Measurements from ENCODE around the gene ZNFX1. TPM values are rescaled to one million over a fixed set of nuclear protein-coding genes. Genes with fewer than 3 reads are reported as not detected.

ZNFX1 gene
- polyA plus RNA-seq, 2 of the 4 experiments (the other 2 are of a cell fraction) = 6.0 to 11.5 TPM

DNA sequence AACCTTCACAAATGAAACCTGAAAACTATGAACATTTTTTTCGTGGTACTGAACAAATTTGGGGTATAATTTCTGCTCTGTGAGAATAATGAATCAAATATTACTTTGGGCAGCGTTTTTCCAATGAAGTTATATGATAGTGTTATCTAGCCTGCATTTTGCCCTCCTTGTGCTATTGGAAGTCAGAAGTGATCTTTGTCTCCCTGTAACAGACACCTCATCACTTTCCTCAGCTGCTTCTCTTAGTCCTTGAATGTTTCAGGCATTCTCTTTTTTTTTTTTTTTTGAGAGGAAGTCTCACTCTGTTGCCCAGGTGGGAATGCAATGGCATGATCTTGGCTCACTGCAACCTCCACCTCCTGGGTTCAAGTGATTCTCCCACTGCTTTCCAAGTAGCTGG, 48.5 kb downstream of the ZNFX1 start:
- ATAC-seq (no peak), FAIRE-seq (no peak), DNase-seq (ENCODE audit: low read depth in 1 of 2, low spot score in 1 of 2) (no peak)
- WGBS (ENCODE audit: missing lambda C conversion rate) = 96% methylated on average over 2 of the region's 2 CpGs
- CTCF ChIA-PET = interaction anchor here (1.5 to 1.9 kb wide), 3 partner anchors 13 to 96 kb away, joined by 7 read pairs; no protein-coding TSS in a partner anchor
- H3K4me3 ChIP-seq = no peak overlapping the region
- no peak overlapping the region for H3K27ac ChIP-seq
- H3K4me2 ChIP-seq = no peak overlapping the region
- TF ChIP-seq, protein P1, sequence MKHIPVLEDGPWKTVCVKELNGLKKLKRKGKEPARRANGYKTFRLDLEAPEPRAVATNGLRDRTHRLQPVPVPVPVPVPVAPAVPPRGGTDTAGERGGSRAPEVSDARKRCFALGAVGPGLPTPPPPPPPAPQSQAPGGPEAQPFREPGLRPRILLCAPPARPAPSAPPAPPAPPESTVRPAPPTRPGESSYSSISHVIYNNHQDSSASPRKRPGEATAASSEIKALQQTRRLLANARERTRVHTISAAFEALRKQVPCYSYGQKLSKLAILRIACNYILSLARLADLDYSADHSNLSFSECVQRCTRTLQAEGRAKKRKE (CRISPR knock-in tag; IDR thresholded peaks at IDR 0.05; ENCODE audit: low read depth) = no peak
- TF ChIP-seq TFCP2L1 (CRISPR knock-in tag; IDR thresholded peaks at IDR 0.05) (no peak), SREBF2 (IDR thresholded peaks at IDR 0.05) (no peak), GATA3 (IDR thresholded peaks at IDR 0.05; ENCODE audit: borderline replicate concordance) (no peak), CHD4 (IDR thresholded peaks at IDR 0.05; ENCODE audit: borderline replicate concordance) (no peak), RCOR1 (IDR thresholded peaks at IDR 0.05; ENCODE audit: low read depth, low read length) (no peak), JUNB (IDR thresholded peaks at IDR 0.05) (no peak), POLR2AphosphoS2 (conservative IDR thresholded peaks at IDR 0.05; ENCODE audit: low read length) (no peak), FOSB (CRISPR knock-in tag; IDR thresholded peaks at IDR 0.05) (no peak)
- TF ChIP-seq, protein P2, sequence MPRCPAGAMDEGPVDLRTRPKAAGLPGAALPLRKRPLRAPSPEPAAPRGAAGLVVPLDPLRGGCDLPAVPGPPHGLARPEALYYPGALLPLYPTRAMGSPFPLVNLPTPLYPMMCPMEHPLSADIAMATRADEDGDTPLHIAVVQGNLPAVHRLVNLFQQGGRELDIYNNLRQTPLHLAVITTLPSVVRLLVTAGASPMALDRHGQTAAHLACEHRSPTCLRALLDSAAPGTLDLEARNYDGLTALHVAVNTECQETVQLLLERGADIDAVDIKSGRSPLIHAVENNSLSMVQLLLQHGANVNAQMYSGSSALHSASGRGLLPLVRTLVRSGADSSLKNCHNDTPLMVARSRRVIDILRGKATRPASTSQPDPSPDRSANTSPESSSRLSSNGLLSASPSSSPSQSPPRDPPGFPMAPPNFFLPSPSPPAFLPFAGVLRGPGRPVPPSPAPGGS (IDR thresholded peaks at IDR 0.05) = no peak
- TF ChIP-seq, protein P3, sequence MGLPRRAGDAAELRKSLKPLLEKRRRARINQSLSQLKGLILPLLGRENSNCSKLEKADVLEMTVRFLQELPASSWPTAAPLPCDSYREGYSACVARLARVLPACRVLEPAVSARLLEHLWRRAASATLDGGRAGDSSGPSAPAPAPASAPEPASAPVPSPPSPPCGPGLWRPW (IDR thresholded peaks at IDR 0.05) = no peak
- H3K4me1 ChIP-seq = no peaks in the 10 kb centered on the region
- H3K9me3 ChIP-seq = no peaks in the 10 kb centered on the region
- POLR2A ChIA-PET = no interaction called here

DNA sequence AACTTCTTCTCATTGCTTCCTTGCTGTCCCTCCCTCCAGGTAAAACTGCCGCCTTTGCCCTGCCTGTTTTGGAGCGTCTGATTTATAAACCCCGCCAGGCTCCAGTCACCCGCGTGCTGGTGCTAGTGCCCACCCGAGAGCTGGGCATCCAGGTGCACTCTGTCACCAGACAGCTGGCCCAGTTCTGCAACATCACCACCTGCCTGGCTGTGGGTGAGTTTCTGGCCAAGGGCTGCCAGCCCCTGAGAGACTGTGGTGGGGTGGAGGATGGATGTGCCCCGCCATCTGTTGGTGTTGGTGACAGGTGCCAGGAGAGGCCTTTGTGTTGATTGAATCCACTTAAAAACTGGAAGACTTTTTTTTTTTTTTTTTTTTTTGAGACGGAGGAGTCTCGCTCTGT, 49.2 kb downstream of the ZNFX1 start:
- no peak overlapping the region for H3K4me2 ChIP-seq
- TF ChIP-seq CHD2 (IDR thresholded peaks at IDR 0.05; ENCODE audit: low read length, partially characterized antibody) (no peak), SREBF2 (IDR thresholded peaks at IDR 0.05) (no peak), RFX5 (IDR thresholded peaks at IDR 0.05) (no peak), BHLHE40 (IDR thresholded peaks at IDR 0.05; ENCODE audit: low read depth, low read length) (no peak), JUNB (IDR thresholded peaks at IDR 0.05) (no peak), EP300 (IDR thresholded peaks at IDR 0.05) (no peak), TFCP2L1 (CRISPR knock-in tag; IDR thresholded peaks at IDR 0.05) (no peak), CBX8 (IDR thresholded peaks at IDR 0.05) (no peak)
- TF ChIP-seq, protein P4, sequence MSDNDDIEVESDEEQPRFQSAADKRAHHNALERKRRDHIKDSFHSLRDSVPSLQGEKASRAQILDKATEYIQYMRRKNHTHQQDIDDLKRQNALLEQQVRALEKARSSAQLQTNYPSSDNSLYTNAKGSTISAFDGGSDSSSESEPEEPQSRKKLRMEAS (IDR thresholded peaks at IDR 0.05) = no peak
- H3K4me1 ChIP-seq = no peaks in the 10 kb centered on the region
- no peak for FAIRE-seq
- DNase-seq (ENCODE audit: low read depth in 1 of 2, low spot score in 1 of 2) = no peak
- H3K4me3 ChIP-seq = no peak overlapping the region
- POLR2A ChIA-PET = no interaction called here
- H3K27ac ChIP-seq = no peak overlapping the region
- CTCF ChIA-PET = interaction anchor here (1.9 to 2.0 kb wide), 2 partner anchors 11 to 96 kb away, joined by 6 to 7 read pairs; no protein-coding TSS in a partner anchor
- 97% methylated on average over 9 of the region's 9 CpGs for WGBS (ENCODE audit: missing lambda C conversion rate)
- ATAC-seq = no peak
- no peaks in the 10 kb centered on the region for H3K9me3 ChIP-seq

GRCh38 chr20:49225896-49226295, 52.0 kb downstream of the ZNFX1 start:
- no peak for FAIRE-seq
- Histone ChIP-seq H3K27ac (no peak overlapping the region), H3K4me1 (no peaks in the 10 kb centered on the region), H3K9me3 (no peaks in the 10 kb centered on the region), H3K4me3 (no peak overlapping the region), H3K4me2 (no peak overlapping the region)
- no peak for ATAC-seq
- 88% methylated on average over 7 of the region's 7 CpGs for WGBS (ENCODE audit: missing lambda C conversion rate)
- ChIA-PET CTCF (no interaction called here), POLR2A (no interaction called here)
- DNase-seq (ENCODE audit: low read depth in 1 of 2, low spot score in 1 of 2) = no peak
- TF ChIP-seq CBX8 (IDR thresholded peaks at IDR 0.05) (no peak), KDM1A (IDR thresholded peaks at IDR 0.05; ENCODE audit: low read depth) (no peak), ZSCAN20 (CRISPR knock-in tag; IDR thresholded peaks at IDR 0.05) (no peak), SREBF2 (IDR thresholded peaks at IDR 0.05) (no peak), HDAC2 (IDR thresholded peaks at IDR 0.05) (no peak), CHD2 (IDR thresholded peaks at IDR 0.05; ENCODE audit: low read length, partially characterized antibody) (no peak), MAZ (IDR thresholded peaks at IDR 0.05; ENCODE audit: borderline replicate concordance, low read depth, low read length) (no peak), JUN (IDR thresholded peaks at IDR 0.05) (no peak), FOXS1 (CRISPR knock-in tag; IDR thresholded peaks at IDR 0.05) (no peak), POLR2AphosphoS2 (conservative IDR thresholded peaks at IDR 0.05; ENCODE audit: low read length) (no peak), RCOR1 (IDR thresholded peaks at IDR 0.05; ENCODE audit: low read depth, low read length) (no peak), RFX5 (IDR thresholded peaks at IDR 0.05) (no peak)
- TF ChIP-seq, protein P5, sequence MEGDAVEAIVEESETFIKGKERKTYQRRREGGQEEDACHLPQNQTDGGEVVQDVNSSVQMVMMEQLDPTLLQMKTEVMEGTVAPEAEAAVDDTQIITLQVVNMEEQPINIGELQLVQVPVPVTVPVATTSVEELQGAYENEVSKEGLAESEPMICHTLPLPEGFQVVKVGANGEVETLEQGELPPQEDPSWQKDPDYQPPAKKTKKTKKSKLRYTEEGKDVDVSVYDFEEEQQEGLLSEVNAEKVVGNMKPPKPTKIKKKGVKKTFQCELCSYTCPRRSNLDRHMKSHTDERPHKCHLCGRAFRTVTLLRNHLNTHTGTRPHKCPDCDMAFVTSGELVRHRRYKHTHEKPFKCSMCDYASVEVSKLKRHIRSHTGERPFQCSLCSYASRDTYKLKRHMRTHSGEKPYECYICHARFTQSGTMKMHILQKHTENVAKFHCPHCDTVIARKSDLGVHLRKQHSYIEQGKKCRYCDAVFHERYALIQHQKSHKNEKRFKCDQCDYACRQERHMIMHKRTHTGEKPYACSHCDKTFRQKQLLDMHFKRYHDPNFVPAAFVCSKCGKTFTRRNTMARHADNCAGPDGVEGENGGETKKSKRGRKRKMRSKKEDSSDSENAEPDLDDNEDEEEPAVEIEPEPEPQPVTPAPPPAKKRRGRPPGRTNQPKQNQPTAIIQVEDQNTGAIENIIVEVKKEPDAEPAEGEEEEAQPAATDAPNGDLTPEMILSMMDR (IDR thresholded peaks at IDR 0.05) = no peak
